H1 (cell line): ENCODE results near the gene PRKCH. TPM values are rescaled to one million over a fixed set of nuclear protein-coding genes. Genes with fewer than 3 reads are reported as not detected.

Source experiments
- ATF2 ChIP-seq: IDR thresholded peaks from 2 replicates; pipeline ENCODE4 v1.6.1; 2012; ENCODE audit warnings: low read length, inconsistent platforms
- KDM1A ChIP-seq: fragments of 200-600, 300-600 bp; sonication (generic); IDR thresholded peaks from 2 replicates; pipeline ENCODE4 v1.7.1; 2016; ENCODE audit warnings: mild to moderate bottlenecking, low read length, borderline replicate concordance
- MAX ChIP-seq: IDR thresholded peaks from 2 replicates; pipeline ENCODE4 v1.6.1; 2012; ENCODE audit warnings: inconsistent platforms
- NANOG ChIP-seq: IDR thresholded peaks from 2 replicates; pipeline ENCODE4 v1.6.1; 2011; ENCODE audit warnings: low read length, low read depth, mild to moderate bottlenecking, inconsistent platforms; ENCODE audit not compliant: insufficient read depth, poor library complexity, severe bottlenecking
- RFX5 ChIP-seq: IDR thresholded peaks from 2 replicates; pipeline ENCODE4 v1.6.1; 2011; ENCODE audit warnings: low read depth, low read length, improper control_type of control experiment, borderline replicate concordance
- ZNF274 ChIP-seq: IDR thresholded peaks from 2 replicates; pipeline ENCODE4 v1.7.0; 2012; ENCODE audit warnings: low read length, borderline replicate concordance; ENCODE audit errors: extremely low read depth
- polyA plus RNA-seq, 7 experiments: library from polyadenylated mRNA; depleted of rRNA in 3 of 7; stranded (reverse) in 5 of 7; unstranded in 2 of 7; fragments of >200 nt in 5 of 7; fragments of 200-250 nt in 2 of 7; gene quantifications; 1 replicate in 5 of 7; 2 replicates in 1 of 7; 4 replicates in 1 of 7; pipeline versions ENCODE4 v1.2.1 to v1.2.3, GENCODE V29; 2011 to 2013; ENCODE audit warnings: missing spikeins in 2 of 7, mixed read lengths in 2 of 7
- total RNA-seq: library from RNA; stranded (reverse); fragmentation: NEBNext Ultra II Directional; extraction: Animal tissue kit (Norgen Biotek cat#: 25700); gene quantifications from 2 replicates; pipeline ENCODE4 v1.2.1, GENCODE V29; 2021

Gene PRKCH
- total and polyA plus RNA-seq, 2 of the 8 experiments (the other 6 are each of a cell fraction or from before 2014, with no cell fraction given) = 6.4 to 7.0 TPM

- TF ChIP-seq NANOG (no peak), MAX (no peak), RFX5 (no peak), ATF2 (no peak), KDM1A (no peak), ZNF274 (no peak)
Measured at GRCh38 chr14:61531465-61532122, 210.2 kb downstream of the PRKCH start (continued).
